ENCODE data around the gene WRAP53.

The WRAP53 gene

GRCh38 chr17:7684851-7685532, 3.3 kb upstream of the WRAP53 start:
- no peak for DNase-seq (ENCODE audit: low read depth in 2 of 2)

GRCh38 chr17:7685533-7686221, 2.6 kb upstream of the WRAP53 start:
- peak; percentile 78 to 85 for DNase-seq (ENCODE audit: low read depth in 2 of 2)

GRCh38 chr17:7686222-7687071, 1.8 kb upstream of the WRAP53 start:
- peak; percentile 62 to 65 for DNase-seq (ENCODE audit: low read depth in 2 of 2)

- peak; percentile 71 to 83 for DNase-seq (ENCODE audit: low read depth in 2 of 2)
These were observed 987 bp upstream of the WRAP53 start, which contains the start of gene TP53 for GRCh38 chr17:7687072-7687907. TP53 (minus strand) TSS chr17:7687490; CDS start chr17:7676594, 10,896 bp downstream.

GRCh38 chr17:7688808-7689316, 585 bp downstream of the WRAP53 start:
- no peak for DNase-seq (ENCODE audit: low read depth in 2 of 2)

GRCh38 chr17:7695586-7695985, 7.3 kb downstream of the WRAP53 start:
- DNase-seq (ENCODE audit: low read depth in 2 of 2) = no peak

GRCh38 chr17:7697828-7698588, 9.7 kb downstream of the WRAP53 start:
- DNase-seq (ENCODE audit: low read depth in 2 of 2) = no peak

GRCh38 chr17:7700510-7700909, 12.2 kb downstream of the WRAP53 start:
- DNase-seq (ENCODE audit: low read depth in 2 of 2) = no peak

- no peak for DNase-seq (ENCODE audit: low read depth in 2 of 2)
These were observed 13.4 kb downstream of the WRAP53 start for GRCh38 chr17:7701681-7702080.

GRCh38 chr17:7702776-7703175, 14.5 kb downstream of the WRAP53 start:
- DNase-seq (ENCODE audit: low read depth in 2 of 2) = no peak

- DNase-seq (ENCODE audit: low read depth in 2 of 2) = no peak
These were observed 15.6 kb downstream of the WRAP53 start for GRCh38 chr17:7703584-7704479.

GRCh38 chr17:7704601-7705268, 16.5 kb downstream of the WRAP53 start, which contains the start of gene EFNB3:
EFNB3 (plus strand) TSS chr17:7705202; CDS start chr17:7705599, 397 bp downstream.
- DNase-seq (ENCODE audit: low read depth in 2 of 2) = no peak

- no peak for DNase-seq (ENCODE audit: low read depth in 2 of 2)
These were observed 17.3 kb downstream of the WRAP53 start for GRCh38 chr17:7705269-7706255.

GRCh38 chr17:7706631-7707354, 18.5 kb downstream of the WRAP53 start:
- DNase-seq (ENCODE audit: low read depth in 2 of 2) = no peak

- no peak for DNase-seq (ENCODE audit: low read depth in 2 of 2)
These were observed 19.2 kb downstream of the WRAP53 start for GRCh38 chr17:7707446-7707845.

- no peak for DNase-seq (ENCODE audit: low read depth in 2 of 2)
These were observed 19.8 kb downstream of the WRAP53 start for GRCh38 chr17:7707858-7708750.

All from activated CD4-positive, alpha-beta T cell treated with anti-CD3 and anti-CD28 coated beads for 24 hours (primary cell).